ENCODE results near the gene DDX39A.

- no peak for TF ChIP-seq POLR2AphosphoS5 (IDR thresholded peaks at IDR 0.05; ENCODE audit: low read depth, low read length)
- TF ChIP-seq POLR2A (IDR thresholded peaks at IDR 0.05; ENCODE audit: low read depth, low read length), result no peak
Observed at GRCh38 chr19:14441041-14441938, 22.1 kb upstream of the DDX39A start.
